Measurements from ENCODE around the gene ASH1L.

Gene ASH1L

GRCh38 chr1:155326020-155326526 lies 236.5 kb downstream of the ASH1L start:
- no peak for DNase-seq (ENCODE audit: low spot score)

DNA sequence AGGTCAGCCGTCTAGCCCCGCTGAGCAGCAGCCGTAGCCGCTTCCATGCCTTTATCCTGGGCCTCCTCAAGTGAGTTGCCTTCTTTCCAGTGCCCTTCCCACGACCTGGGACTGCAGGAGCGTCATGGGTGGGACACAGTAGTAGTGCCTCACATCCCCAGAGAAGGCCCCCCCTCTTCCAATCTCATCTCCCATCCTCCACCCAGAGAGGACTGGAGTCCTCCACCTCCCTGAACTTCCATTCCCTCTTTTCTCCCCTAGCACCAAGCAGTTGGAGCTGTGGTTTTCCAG lies 237.1 kb downstream of the ASH1L start:
- DNase-seq (ENCODE audit: low spot score) = no peak

DNA sequence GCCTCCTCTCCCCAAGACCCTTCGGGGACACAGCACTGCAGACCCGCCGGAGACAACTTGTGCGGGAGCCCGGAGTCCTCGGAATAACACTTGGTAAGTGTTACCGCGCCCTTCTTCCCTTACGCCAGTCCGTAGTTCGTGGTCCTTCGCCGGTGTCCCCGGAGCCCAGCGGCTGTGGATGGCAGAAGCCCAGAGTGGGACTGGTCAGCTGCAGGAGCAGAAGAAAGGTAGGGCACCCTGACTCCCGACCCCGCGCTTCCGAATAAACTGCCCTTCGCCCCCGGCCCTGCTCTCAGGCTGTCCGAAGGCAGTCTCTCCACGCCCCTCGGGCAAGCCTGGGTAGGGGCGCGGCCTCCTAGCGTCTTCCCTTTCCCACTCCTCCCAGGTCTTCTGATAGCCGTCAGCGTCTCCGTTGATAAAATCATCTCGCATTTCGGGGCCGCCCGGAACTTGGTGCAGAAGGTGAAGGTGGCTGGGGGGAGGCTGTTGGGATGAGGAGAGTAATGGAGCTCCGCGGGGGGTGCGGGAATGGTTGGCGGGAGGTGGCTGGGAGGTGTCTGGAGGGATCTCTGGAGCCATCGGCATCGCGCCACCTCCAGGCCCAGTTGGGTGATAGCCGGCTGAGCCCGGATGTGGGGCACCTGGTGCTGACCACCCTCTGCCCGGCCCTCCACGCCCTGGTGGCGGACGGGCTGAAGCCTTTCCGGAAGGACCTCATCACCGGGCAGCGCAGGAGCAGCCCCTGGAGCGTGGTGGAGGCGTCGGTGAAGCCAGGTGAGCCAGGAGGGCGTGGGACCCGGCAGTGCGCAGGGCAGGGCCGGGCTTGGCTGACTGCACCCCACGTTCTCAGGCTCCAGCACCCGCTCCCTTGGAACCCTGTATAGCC lies 237.6 kb downstream of the ASH1L start:
- no peak for DNase-seq (ENCODE audit: low spot score)

DNA sequence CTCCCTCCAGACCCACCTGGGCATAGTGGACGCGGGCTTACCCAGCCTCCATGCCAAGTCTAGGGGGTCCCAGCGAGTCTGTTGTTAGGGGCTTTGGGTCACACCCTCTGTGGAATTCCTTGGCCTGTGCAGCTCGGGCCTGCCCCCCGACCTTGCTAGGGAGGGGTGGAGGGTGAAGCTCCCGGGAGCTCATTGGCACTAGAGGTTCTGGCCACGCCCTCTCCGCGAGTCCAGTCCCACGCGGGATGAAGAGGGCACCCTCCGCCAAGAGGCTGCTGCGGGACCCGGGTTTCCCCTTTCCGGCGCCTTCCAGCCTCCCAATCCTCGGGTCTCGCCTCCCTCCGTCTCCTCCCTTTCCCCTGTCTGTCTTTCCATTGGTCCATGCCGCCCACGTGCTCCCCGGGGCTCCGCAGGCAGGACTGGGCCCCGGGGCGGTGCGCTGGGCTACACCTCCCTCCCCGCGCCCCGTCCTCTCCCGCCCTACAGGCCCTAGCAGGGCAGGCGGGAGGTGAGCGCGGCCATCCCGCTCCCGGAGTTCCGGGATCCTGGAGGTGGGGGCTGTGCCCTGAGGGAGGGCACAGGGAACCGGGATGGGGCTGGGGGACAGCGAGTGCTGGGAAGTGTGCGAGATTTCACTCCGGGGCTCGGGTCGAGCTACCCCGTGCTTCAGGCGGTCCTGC lies 238.4 kb downstream of the ASH1L start:
- DNase-seq (ENCODE audit: low spot score) = peak; percentile 94

DNA sequence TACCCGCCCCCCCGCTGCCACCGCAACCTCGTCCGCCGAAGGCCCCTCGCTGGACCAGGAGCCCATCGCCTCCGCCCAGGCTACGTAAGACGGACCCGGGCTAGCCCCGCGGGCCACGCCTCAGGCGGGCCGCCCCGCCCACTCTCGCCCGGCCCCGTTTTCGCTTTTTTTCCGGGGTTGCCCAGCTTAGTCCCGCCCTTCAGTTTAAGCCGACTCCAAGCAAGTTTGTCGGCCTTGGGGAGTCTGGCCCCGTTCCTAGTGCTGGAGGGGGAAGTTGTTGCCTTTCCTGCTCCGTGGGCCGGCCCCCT lies 238.9 kb downstream of the ASH1L start:
- DNase-seq (ENCODE audit: low spot score) = peak; percentile 78

DNA sequence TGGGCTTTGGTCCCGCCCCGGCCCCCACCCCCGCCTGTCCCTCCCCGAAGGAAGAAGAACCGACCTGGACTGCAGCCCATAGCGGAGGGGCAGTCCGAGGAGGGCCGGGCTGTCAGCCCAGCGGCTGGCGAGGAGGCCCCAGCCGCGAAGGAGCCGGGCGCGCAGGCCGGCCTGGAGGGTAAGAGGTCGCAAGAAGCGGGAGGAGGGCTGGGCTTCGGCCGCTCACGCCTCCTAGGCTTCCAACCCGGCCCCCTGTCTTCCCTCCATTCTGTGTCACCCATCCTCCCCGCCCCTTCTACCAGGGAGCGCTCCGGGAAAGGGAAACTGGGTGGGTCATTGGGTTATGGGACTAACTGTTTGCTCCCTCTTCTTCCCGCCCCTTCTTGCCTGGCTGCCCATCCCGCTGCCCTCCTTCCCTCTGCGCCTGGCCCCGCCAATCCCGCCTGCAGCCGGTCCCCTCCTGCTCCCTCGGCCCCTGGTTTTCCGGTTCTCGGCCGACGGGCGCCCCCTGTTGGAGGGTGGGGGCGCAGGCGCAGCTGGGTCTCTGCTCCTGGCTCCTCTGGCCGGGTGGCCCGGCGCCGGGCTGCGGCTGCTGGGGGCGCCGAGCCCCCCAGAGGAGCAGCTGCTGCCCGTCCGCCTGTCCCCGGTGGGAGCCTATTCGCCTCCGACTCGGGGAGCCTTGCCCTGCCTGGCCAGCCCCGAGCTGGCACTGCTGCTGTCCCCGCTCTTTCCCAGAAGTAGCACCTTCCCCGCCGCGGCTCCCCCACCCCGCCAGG lies 239.5 kb downstream of the ASH1L start:
- peak; percentile 82 for DNase-seq (ENCODE audit: low spot score)

DNA sequence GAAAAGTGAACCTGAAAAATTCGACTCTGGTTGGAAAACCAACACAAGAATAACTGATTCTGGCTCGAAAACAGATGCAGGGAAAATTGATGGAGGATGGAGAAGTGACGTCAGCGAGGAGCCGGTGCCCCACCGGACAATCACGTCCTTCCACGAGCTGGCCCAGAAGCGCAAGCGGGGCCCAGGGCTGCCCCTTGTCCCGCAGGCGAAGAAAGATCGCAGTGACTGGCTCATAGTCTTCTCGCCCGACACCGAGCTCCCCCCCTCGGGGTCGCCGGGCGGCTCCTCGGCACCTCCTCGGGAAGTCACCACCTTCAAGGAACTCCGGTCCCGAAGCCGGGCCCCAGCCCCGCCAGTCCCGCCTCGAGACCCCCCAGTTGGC lies 240.0 kb downstream of the ASH1L start:
- peak; percentile 8 for DNase-seq (ENCODE audit: low spot score)

- no peak for DNase-seq (ENCODE audit: low spot score)
Measured at GRCh38 chr1:155321639-155322503, 240.7 kb downstream of the ASH1L start.

DNA sequence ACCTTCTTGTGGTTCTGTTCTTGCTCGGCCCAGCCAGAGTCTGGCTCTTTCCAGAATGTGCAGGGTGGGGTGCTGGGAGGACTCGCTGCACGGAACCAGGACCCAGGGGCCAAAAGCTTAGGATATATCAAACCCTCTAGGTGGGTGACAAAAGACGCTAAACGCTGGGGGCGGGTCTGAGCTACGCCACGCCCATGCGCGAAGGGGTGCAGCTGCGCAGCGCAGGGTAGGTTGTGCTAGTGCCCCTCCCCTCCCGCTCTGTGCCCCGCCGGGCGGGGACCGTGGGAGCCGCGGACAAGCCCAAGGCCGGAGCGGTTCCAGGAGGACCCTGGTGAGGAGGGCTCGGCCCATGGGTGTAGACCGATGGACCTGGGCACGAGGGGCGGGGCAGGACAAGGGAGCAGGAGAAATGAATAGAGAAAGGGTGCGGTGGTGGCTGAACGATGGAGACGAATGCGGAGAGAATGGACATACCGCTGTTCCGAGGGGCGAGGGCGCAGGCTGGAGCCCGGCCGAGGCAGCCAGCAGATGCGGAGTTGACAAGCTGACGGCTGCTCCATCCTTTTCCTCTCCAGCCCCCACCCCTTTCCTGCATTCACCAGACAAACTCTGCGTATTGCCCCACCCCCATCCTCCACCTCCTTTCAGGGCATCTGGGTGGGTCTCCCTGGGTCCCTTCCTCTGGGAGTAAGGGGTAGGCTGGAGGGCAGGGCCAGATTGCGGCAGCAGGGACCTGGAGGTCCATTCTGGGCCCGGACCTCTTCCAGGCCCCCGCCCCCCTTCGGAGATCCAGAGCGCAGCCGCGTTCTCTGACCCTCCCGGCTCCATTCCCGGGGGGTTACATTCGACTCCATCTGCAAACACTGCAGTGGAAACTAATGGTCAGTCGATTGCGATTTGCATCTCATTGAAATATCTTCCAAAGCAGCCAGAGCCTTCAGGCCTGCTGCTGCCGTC lies 241.7 kb downstream of the ASH1L start, which contains the start of gene RUSC1:
TSS of gene RUSC1 (plus strand) at position 234 of the 957 bp plus-strand sequence. CDS start 880 bp downstream, outside the sequence.
- DNase-seq (ENCODE audit: low spot score) = peak; percentile 82

- no peak for DNase-seq (ENCODE audit: low spot score)
Measured at GRCh38 chr1:155320252-155320651, 242.4 kb downstream of the ASH1L start.

DNA sequence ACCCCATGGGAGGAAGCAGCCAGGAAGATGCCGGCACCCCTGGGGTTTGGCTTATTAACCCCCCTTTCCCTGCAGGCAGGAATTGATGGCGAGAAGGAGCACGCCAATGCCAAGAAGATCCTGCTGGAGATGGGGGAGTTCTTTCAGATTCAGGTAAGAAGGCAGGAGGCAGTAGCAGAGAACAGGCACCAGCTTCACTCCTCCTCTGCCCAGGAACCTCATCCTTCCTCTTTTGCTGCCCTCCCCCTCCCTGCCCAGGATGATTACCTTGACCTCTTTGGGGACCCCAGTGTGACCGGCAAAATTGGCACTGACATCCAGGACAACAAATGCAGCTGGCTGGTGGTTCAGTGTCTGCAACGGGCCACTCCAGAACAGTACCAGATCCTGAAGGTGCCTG lies 243.1 kb downstream of the ASH1L start:
- no peak for DNase-seq (ENCODE audit: low spot score)

- DNase-seq (ENCODE audit: low spot score) = no peak
Measured at GRCh38 chr1:155318082-155318481, 244.5 kb downstream of the ASH1L start.

DNA sequence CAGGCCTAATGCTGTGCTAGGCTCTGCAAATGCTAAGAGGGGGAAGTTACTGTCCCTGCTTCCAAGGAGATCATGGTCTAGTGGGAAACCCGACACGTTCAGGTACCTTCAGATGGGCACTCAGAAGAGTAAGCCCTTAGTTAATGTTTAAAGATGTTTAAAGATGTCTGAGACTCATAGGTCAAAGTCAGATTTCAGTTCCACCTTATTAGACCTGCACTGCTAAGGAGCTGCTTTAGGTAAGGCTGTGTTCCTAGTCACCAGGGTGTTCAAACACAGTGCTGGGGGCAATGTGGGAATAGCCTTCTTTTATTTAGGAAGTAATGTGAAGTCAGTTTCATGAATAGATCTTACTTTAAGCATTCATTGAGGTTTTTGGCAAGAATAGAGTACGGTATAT lies 245.7 kb downstream of the ASH1L start:
- DNase-seq (ENCODE audit: low spot score) = no peak

- DNase-seq (ENCODE audit: low spot score) = peak; percentile 11
Measured at GRCh38 chr1:155313261-155313660, 249.3 kb downstream of the ASH1L start.

- DNase-seq (ENCODE audit: low spot score) = no peak
Measured at GRCh38 chr1:155309423-155310021, 253.1 kb downstream of the ASH1L start.

DNA sequence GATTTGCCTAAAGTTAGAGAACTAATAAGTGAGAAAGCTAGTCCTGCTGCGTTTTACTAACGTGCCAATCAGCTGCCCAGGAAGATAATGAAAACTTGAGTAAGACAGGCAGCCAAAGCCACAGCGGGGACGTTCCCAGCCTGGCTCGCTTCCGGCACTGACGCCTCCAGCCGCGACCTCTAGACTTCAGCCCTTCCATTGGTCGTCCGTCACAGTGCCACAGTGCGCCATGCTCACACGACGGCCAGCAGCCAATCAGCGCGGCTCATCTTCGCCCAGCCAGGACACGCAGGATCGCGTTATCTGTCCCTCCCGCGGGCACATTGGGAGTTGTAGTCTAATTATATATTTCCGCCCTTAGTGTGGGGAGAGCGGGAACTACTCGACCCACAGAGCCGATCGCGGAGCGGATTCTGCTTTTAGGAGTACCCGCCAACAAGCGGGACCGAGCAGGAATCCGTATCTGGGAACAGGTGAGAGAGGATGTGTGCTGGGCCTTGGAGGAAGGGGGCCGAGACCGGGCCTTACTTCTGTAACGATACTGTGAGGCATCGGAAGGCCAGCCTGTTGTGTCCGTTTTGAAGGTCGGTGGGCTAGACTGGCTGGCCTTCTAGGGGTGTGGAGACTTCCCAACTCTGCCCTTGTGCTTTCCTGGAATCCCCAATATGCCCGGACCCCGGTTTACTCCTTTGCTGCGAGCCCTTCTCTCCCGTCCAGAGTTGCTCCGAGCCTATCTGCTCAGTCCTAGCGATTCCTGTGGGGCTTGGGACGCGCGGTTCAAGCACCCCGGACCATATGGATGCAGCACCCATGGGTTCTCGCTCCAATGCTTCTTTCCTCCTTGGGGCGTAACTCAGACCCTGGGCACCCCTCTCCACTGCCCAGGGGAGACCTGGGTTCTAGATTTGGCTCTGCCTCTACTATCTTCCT lies 253.8 kb downstream of the ASH1L start, which contains the start of gene FDPS:
TSS of gene FDPS (plus strand) at position 374 of the 930 bp plus-strand sequence. CDS start 924 bp downstream, outside the sequence.
- DNase-seq (ENCODE audit: low spot score) = peak; percentile 99

GRCh38 chr1:155307247-155307740 lies 255.3 kb downstream of the ASH1L start:
- DNase-seq (ENCODE audit: low spot score) = no peak

DNA sequence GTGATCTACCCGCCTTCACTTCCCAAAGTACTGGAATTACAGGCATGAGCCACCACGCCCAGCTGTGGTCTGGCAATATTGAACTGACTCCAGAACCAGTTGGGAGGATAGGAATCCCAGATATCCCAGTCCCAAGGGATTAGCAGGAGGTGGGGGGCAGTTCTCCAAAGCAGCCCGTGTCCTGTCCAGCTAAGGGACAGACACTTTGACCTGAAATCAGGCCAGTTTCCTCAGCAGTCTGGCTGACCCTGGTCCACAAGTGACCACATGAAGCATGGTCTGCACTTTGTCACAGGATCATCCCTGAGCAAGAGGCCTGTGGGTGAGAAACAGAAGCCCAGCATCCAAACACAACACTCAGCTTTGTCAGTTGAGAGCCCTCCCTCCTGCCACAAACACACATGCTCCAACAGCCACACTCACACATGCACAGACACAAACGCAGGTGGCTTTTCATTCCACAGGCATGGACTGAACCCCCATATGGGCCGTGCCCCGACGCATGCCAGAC lies 256.7 kb downstream of the ASH1L start:
- no peak for DNase-seq (ENCODE audit: low spot score)

Data from putamen (tissue), 1 donor.